T-cell (primary cell): ENCODE results near the gene PNKD. TPM values are rescaled to one million over a fixed set of nuclear protein-coding genes. Genes with fewer than 3 reads are reported as not detected.

Experiments
- ATAC-seq, 4 experiments: fragments of 200-7000 bp in 3 of 4; fragments of 150-1000 bp in 1 of 4; cut with Tn5 transposase; replicated peaks in 1 of 4; 1 replicate in 3 of 4; 2 replicates in 1 of 4; pipeline ENCODE4 v1.10.0; 2021; ENCODE audit warnings: moderate library complexity in 3 of 4, mild to moderate bottlenecking in 2 of 4, moderate number of reproducible peaks in 1 of 4
- CTCF ChIA-PET, 2 donors: fragments of 300-600 bp; sonication (Branson Sonifier 250); formaldehyde crosslinking; loops; one replicate each; lab custom pipeline; 2022; ENCODE audit warnings: antibody characterized with exemption in 2 of 2; lab: Charles Lee
- POLR2A ChIA-PET, 2 donors: fragments of 300-600 bp; sonication (Branson Sonifier 250); formaldehyde crosslinking; loops; one replicate each; lab custom pipeline; 2022; ENCODE audit warnings: antibody characterized with exemption in 2 of 2; lab: Charles Lee
- DNase-seq, 35 experiments: peaks; one replicate each; pipeline versions ENCODE4 v3.0.0 to v3.0.0-alpha.2; 2013 to 2023
- H3K27ac ChIP-seq: one replicate; pipeline ENCODE4 v1.5.1; 2013; ENCODE audit warnings: low read length
- H3K27me3 ChIP-seq, 2 experiments: replicated peaks in 1 of 2; 1 replicate in 1 of 2; 2 replicates in 1 of 2; pipeline versions ENCODE4 v1.6.1 to v1.7.0; 2013; ENCODE audit warnings: low read length in 1 of 2, mixed read lengths in 1 of 2; ENCODE audit not compliant: control insufficient read depth in 2 of 2, insufficient read depth in 2 of 2; ENCODE audit errors: extremely low read depth in 1 of 2
- H3K36me3 ChIP-seq, 2 donors: 1 replicate in 1 of 2; 2 replicates in 1 of 2; pipeline versions ENCODE4 v1.6.1 to v1.7.0; 2013; ENCODE audit warnings: low read length in 1 of 2; ENCODE audit not compliant: control insufficient read depth in 2 of 2, insufficient read depth in 1 of 2; ENCODE audit errors: extremely low read depth in 1 of 2
- H3K4me1 ChIP-seq, 2 experiments: 1 replicate in 1 of 2; 2 replicates in 1 of 2; pipeline versions ENCODE4 v1.6.1 to v1.7.0; 2013; ENCODE audit warnings: low read length in 2 of 2, mixed read lengths in 1 of 2; ENCODE audit not compliant: insufficient read depth in 2 of 2, control insufficient read depth in 1 of 2; ENCODE audit errors: extremely low read depth in 1 of 2
- H3K4me3 ChIP-seq, 2 donors: 1 replicate in 1 of 2; 2 replicates in 1 of 2; pipeline versions ENCODE4 v1.5.1 to v1.7.0; 2013; ENCODE audit warnings: mild to moderate bottlenecking in 2 of 2, low read length in 1 of 2, moderate library complexity in 1 of 2; ENCODE audit not compliant: control insufficient read depth in 1 of 2; ENCODE audit errors: extremely low read depth in 1 of 2
- H3K9me3 ChIP-seq: 2 replicates; pipeline ENCODE4 v1.7.0; 2013
- H3K27ac Mint-ChIP-seq, 2 donors: one replicate each; pipeline ENCODE4 v1.8.0; 2020 to 2021; ENCODE audit warnings: mild to moderate bottlenecking in 2 of 2, mixed read lengths in 2 of 2
- H3K27me3 Mint-ChIP-seq, 2 donors: one replicate each; pipeline ENCODE4 v1.8.0; 2021 to 2022; ENCODE audit warnings: mixed read lengths in 2 of 2
- H3K36me3 Mint-ChIP-seq: one replicate; pipeline ENCODE4 v1.8.0; 2021; ENCODE audit warnings: mixed read lengths
- H3K4me1 Mint-ChIP-seq, 3 donors: one replicate each; pipeline ENCODE4 v1.8.0; 2020 to 2022; ENCODE audit warnings: mixed read lengths in 3 of 3, mild to moderate bottlenecking in 1 of 3
- H3K4me3 Mint-ChIP-seq, 3 donors: one replicate each; pipeline ENCODE4 v1.8.0; 2020 to 2022; ENCODE audit warnings: mild to moderate bottlenecking in 3 of 3, mixed read lengths in 3 of 3, moderate library complexity in 3 of 3
- H3K9me3 Mint-ChIP-seq, 3 donors: one replicate each; pipeline ENCODE4 v1.8.0; 2020 to 2022; ENCODE audit warnings: mixed read lengths in 3 of 3
- WGBS: methylation state at CpG from one replicate; pipeline ENCODE4 v1.1.5; 2013; ENCODE audit warnings: missing lambda C conversion rate; ENCODE audit not compliant: insufficient coverage; 5-methylcytosine and 5-hydroxymethylcytosine counted together
- total RNA-seq, 35 experiments: library from RNA in 6 of 35; stranded (reverse) in 6 of 35; fragments of 120-200 nt in 1 of 35; gene quantifications; one replicate each; pipeline versions ENCODE4 v1.2.1 to v1.2.4 and lab custom pipeline; 2013 to 2026

PNKD gene
- total RNA-seq, 5 donors from 2014 or later (not counting 1 experiment from before 2014, with no cell fraction given), result 17.4 to 33.1 (median 30.6) TPM

DNA sequence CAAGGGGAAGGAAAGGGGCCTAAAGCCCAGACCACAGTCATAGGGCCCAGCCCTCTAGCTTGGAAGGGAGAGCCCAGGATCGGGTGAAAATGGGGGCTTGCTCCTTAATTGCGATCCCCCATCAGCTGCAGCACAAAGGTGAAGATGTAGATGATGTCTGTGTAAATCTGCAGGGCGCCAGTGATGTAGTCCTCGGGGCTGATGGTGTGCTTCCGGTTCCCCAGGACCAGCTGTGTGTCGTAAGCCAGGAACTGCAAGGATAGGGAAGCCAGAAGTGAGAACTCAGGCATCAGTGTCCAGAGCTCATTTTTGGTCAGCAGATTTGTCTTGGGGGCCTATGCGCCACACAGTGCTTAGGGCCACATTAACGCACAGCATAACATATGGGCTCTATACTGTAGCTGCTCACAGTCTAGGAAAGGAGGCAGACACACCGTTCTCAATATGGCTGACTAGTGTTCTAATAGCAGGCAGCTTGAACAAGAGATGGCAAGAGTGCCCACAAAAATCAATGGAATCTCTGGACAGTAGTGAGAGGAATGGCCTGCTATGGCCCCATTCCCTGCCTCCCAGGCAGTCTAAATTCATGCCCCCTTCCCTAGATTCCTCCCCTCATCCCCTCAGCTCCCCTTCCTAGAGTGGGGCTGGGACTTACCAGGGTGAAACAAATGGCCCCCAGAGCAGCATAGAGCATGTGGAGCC, 5.2 kb downstream of the PNKD start:
- ATAC-seq (no peak), DNase-seq (no peak)
- CTCF ChIA-PET, result interaction anchor here (0.5 to 6.4 kb wide), 14 partner anchors 10 to 572 kb away, joined by 3 to 54 read pairs (median 4); partner anchors contain the start of gene CATIP (in 2 of the 2)
- Mint-ChIP-seq H3K27me3 (no peaks in the 10 kb centered on the region), H3K36me3 (peaks cover 40% of the 10 kb centered on the region), H3K27ac (peak overlapping the region; percentile 11 to 79), H3K4me3 (no peak overlapping the region), H3K9me3 (no peaks in the 10 kb centered on the region), H3K4me1 (peaks cover 38 to 49% (median 38%) of the 10 kb centered on the region in 3 donors)
- H3K4me1 ChIP-seq, result peaks cover 13 to 35% of the 10 kb centered on the region in 2 experiments
- peaks cover 19 to 77% of the 10 kb centered on the region in 2 donors for H3K36me3 ChIP-seq
- no peaks in the 10 kb centered on the region for H3K27me3 ChIP-seq
- no peak overlapping the region for H3K4me3 ChIP-seq
- H3K9me3 ChIP-seq, result no peaks in the 10 kb centered on the region
- WGBS, result 97% methylated on average over 9 of the region's 9 CpGs
- POLR2A ChIA-PET, result interaction anchor here (0.6 to 3.3 kb wide), 3 partner anchors 11 to 38 kb away, joined by 4 to 10 read pairs (median 4); no protein-coding TSS in a partner anchor
- H3K27ac ChIP-seq, result no peak overlapping the region

DNA sequence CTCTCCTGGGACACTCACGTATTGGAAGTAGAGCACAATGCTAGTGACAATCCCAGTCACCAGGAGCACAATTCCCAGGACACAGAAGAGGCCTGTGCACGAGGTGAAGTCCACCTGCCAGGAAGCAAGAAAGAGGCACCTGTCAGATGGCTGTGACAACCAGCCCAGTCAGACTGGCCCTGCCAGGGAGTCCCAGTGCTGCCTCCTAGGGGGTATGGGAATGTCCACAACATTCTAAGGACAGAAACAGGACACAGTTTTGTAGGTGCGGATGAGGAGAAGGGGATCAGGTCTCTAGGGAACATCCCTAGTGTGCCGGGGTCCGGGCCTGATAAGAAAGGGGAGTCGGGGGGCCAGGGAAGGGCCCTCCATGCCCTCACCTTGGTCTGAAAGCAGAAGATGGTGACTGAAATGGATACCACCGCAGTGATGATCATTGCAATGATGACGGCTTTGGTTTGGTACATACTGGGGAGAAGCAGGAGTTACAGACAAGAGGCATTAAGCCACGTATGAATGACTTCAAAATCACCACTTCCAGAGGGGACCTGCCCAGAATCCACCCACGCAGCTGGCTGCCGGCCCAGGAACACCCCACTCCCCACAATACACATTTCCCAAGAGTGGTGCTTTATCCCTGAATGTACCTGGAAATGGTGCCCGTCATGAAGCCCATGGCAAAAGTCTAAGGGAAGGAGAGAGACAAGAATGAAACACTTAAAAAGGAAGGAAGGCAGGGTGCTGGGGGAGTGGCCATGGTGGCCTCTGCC, 6.9 kb downstream of the PNKD start:
- Mint-ChIP-seq H3K36me3 (peaks cover 44% of the 10 kb centered on the region), H3K9me3 (no peaks in the 10 kb centered on the region), H3K4me3 (peak overlapping the region in 1 of 3 donors; percentile 13), H3K4me1 (peaks cover 26 to 38% (median 28%) of the 10 kb centered on the region in 3 donors), H3K27me3 (no peaks in the 10 kb centered on the region), H3K27ac (peak overlapping the region; percentile 49 to 64)
- H3K4me1 ChIP-seq, result peaks cover 2 to 27% of the 10 kb centered on the region in 2 experiments
- peaks cover 27 to 89% of the 10 kb centered on the region in 2 donors for H3K36me3 ChIP-seq
- ChIA-PET CTCF (interaction anchor here in 1 of 2 donors (1.9 kb wide), 1 partner anchor 79 kb away, joined by 4 read pairs; the partner anchor contains the start of gene CATIP), POLR2A (no interaction called here)
- no peak for DNase-seq
- H3K27ac ChIP-seq, result no peak overlapping the region
- WGBS, result 95% methylated on average over 8 of the region's 12 CpGs
- no peak for ATAC-seq
- no peaks in the 10 kb centered on the region for H3K9me3 ChIP-seq
- H3K4me3 ChIP-seq, result no peak overlapping the region
- H3K27me3 ChIP-seq, result no peaks in the 10 kb centered on the region

DNA sequence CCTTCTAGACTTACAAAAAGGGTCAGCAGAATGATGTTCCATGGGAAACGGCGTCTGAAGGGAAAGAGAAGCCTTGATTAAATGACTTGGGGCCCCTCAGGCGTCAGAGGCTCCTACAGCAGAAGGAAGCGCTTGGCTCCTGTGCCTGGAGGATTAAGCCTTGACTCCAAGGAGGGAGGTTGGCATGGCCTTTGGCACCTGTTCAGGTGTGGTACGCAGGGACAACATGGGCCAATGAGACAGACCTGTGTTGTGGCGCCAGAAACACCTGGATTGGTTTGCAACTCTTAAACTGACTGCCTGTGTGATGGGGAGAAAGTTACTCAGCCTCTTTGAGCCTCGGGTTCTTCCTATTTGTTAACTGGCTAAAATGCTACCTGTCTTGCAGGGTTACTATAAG, 7.6 kb downstream of the PNKD start:
- Mint-ChIP-seq H3K4me1 (peaks cover 21 to 36% (median 25%) of the 10 kb centered on the region in 3 donors), H3K36me3 (peaks cover 48% of the 10 kb centered on the region), H3K27ac (peak overlapping the region; percentile 36 to 78), H3K27me3 (no peaks in the 10 kb centered on the region), H3K4me3 (no peak overlapping the region), H3K9me3 (no peaks in the 10 kb centered on the region)
- Histone ChIP-seq H3K27me3 (no peaks in the 10 kb centered on the region), H3K9me3 (no peaks in the 10 kb centered on the region), H3K36me3 (peaks cover 31 to 95% of the 10 kb centered on the region in 2 donors), H3K27ac (no peak overlapping the region), H3K4me3 (no peak overlapping the region), H3K4me1 (peaks cover 0 to 27% of the 10 kb centered on the region in 2 experiments)
- 81% methylated on average over 6 of the region's 7 CpGs for WGBS
- ChIA-PET CTCF (no interaction called here), POLR2A (no interaction called here)
- ATAC-seq (no peak), DNase-seq (no peak)

DNA sequence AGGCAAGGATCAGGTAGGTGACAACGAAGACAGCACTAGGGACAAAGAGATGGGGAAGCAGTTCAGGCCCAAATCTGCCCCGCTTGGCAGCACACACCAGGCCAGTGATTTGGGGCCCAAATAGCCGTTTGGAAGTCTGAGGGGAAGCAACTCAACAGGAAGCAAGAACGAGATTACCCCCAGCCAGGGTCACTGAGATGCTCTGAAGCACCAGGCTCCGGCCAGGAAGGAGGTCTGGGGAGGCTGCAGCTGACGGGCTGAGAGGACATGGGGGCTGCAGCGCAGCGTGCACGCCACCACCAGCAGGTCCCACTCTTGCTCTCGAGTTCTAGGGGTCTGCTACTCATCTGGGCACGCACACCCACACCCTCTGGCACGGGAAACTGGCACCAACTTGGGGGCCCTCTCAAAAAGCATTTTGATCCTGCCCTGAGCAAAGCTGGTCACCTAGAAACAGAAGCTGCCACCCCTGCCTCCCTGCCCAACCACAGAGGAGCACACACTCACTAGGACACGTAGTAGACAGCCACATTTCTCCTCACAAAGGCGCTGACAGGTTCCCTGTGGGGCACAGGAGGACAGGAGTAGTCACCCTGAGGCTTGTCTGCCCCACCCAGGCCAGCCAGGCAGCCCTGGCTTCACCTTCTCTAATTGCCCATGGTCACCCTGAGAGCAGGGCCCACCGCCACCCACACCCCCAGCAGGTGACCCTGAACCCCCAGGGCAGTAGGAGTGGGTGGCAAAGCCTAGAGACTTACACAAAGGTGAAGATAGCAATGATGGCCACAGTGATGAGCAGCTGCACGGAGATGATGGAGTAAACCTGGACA, 8.4 kb downstream of the PNKD start:
- WGBS, result 93% methylated on average over 15 of the region's 16 CpGs

DNA sequence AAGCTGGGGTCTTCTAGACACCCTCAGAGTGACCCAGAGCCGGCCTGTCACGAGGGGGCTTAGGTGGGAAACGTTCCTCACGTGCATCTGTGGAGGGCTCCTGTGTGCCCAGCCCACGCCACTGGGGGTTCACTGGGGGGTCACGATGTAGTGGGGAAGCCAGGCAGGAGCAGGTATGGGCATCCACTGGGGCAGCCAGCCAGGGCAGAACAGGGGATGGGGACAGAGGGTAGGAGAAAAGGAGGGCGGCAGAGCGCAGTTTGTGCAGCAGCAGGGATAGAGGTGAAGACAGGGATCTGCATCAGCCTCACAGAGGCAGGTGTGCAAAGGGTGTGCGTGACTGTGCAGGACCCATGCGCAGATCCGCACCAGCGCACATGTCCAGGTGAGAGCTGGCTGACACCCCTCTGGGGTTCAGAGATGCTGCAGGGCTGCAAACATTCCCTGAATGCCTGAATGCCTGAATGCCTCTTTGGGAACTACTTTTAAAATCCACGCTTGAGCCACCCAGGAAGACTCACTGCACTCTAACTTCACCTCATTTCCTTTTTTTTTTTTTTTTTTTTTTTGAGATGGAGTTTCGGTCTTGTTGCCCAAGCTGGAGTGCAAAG, 10.0 kb downstream of the PNKD start:
- no peak overlapping the region for H3K27ac ChIP-seq
- CTCF ChIA-PET, result interaction anchor here in 1 of 2 donors (0.6 kb wide), 2 partner anchors 248 to 682 kb away, joined by 3 to 6 read pairs; no protein-coding TSS in a partner anchor
- H3K4me1 ChIP-seq, result peaks cover 16 to 49% of the 10 kb centered on the region in 2 experiments
- H3K4me3 Mint-ChIP-seq, result no peak overlapping the region
- no peaks in the 10 kb centered on the region for H3K9me3 Mint-ChIP-seq
- H3K27me3 ChIP-seq, result no peaks in the 10 kb centered on the region
- peaks cover 32% of the 10 kb centered on the region for H3K36me3 Mint-ChIP-seq
- no peaks in the 10 kb centered on the region for H3K27me3 Mint-ChIP-seq
- 98% methylated on average over 12 of the region's 14 CpGs for WGBS
- DNase-seq (no peak), ATAC-seq (no peak)
- H3K4me1 Mint-ChIP-seq, result peaks cover 33 to 51% (median 35%) of the 10 kb centered on the region in 3 donors
- H3K9me3 ChIP-seq, result no peaks in the 10 kb centered on the region
- peaks cover 31 to 84% of the 10 kb centered on the region in 2 donors for H3K36me3 ChIP-seq
- H3K27ac Mint-ChIP-seq, result peak overlapping the region; percentile 64 to 76
- POLR2A ChIA-PET, result no interaction called here
- no peak overlapping the region for H3K4me3 ChIP-seq

More for the DNA sequence above, 8.4 kb downstream of the PNKD start:
- ATAC-seq (no peak), DNase-seq (no peak)
- ChIA-PET POLR2A (interaction anchor here in 1 of 2 donors (0.5 kb wide), 1 partner anchor 127 kb away, joined by 4 read pairs; no protein-coding TSS in a partner anchor), CTCF (no interaction called here)
- Histone ChIP-seq H3K4me3 (no peak overlapping the region), H3K9me3 (no peaks in the 10 kb centered on the region), H3K36me3 (peaks cover 32 to 100% of the 10 kb centered on the region in 2 donors), H3K27ac (peak overlapping the region; percentile 17), H3K4me1 (peaks cover 2 to 33% of the 10 kb centered on the region in 2 experiments), H3K27me3 (no peaks in the 10 kb centered on the region)
- peaks cover 46% of the 10 kb centered on the region for H3K36me3 Mint-ChIP-seq
- H3K9me3 Mint-ChIP-seq, result no peaks in the 10 kb centered on the region
- no peaks in the 10 kb centered on the region for H3K27me3 Mint-ChIP-seq
- peaks cover 21 to 38% (median 27%) of the 10 kb centered on the region in 3 donors for H3K4me1 Mint-ChIP-seq
- peak overlapping the region; percentile 36 to 78 for H3K27ac Mint-ChIP-seq
- no peak overlapping the region for H3K4me3 Mint-ChIP-seq
